Measurements from ENCODE around the gene PSAT1.

Gene PSAT1

GRCh38 chr9:78368236-78368635 lies 71.3 kb downstream of the PSAT1 start:
- Histone ChIP-seq H3K4me3 (ENCODE audit: extremely low read depth, insufficient read depth, low read length, poor library complexity, severe bottlenecking) (no peak overlapping the region), H3K36me3 (ENCODE audit: control insufficient read depth, insufficient read depth, low read length) (no peaks in the 10 kb centered on the region), H3K4me1 (ENCODE audit: control insufficient read depth, insufficient read depth, low read length, poor library complexity, severe bottlenecking) (no peaks in the 10 kb centered on the region), H3K9me3 (ENCODE audit: control insufficient read depth, low read length) (no peaks in the 10 kb centered on the region), H3K27ac (ENCODE audit: low read depth, low read length, severe bottlenecking) (no peak overlapping the region)
- 87 to 98% methylated on average over 6 of the region's 6 CpGs for WGBS, 2 experiments (ENCODE audit: insufficient coverage in 2 of 2)

GRCh38 chr9:78369639-78370219 lies 72.8 kb downstream of the PSAT1 start:
- H3K36me3 ChIP-seq (ENCODE audit: control insufficient read depth, insufficient read depth, low read length), result no peaks in the 10 kb centered on the region
- H3K9me3 ChIP-seq (ENCODE audit: control insufficient read depth, low read length), result no peaks in the 10 kb centered on the region
- 44 to 61% methylated on average over 5 to 7 of the region's 8 CpGs for WGBS, 2 experiments (ENCODE audit: insufficient coverage in 2 of 2)
- H3K4me3 ChIP-seq (ENCODE audit: extremely low read depth, insufficient read depth, low read length, poor library complexity, severe bottlenecking), result no peak overlapping the region
- H3K4me1 ChIP-seq (ENCODE audit: control insufficient read depth, insufficient read depth, low read length, poor library complexity, severe bottlenecking), result no peaks in the 10 kb centered on the region
- no peak overlapping the region for H3K27ac ChIP-seq (ENCODE audit: low read depth, low read length, severe bottlenecking)

- Histone ChIP-seq H3K4me1 (ENCODE audit: control insufficient read depth, insufficient read depth, low read length, poor library complexity, severe bottlenecking) (no peaks in the 10 kb centered on the region), H3K9me3 (ENCODE audit: control insufficient read depth, low read length) (no peaks in the 10 kb centered on the region), H3K4me3 (ENCODE audit: extremely low read depth, insufficient read depth, low read length, poor library complexity, severe bottlenecking) (no peak overlapping the region), H3K36me3 (ENCODE audit: control insufficient read depth, insufficient read depth, low read length) (no peaks in the 10 kb centered on the region), H3K27ac (ENCODE audit: low read depth, low read length, severe bottlenecking) (no peak overlapping the region)
- WGBS, 2 experiments (ENCODE audit: insufficient coverage in 2 of 2), result 98% methylated on average over 6 to 7 of the region's 7 CpGs
Observed at GRCh38 chr9:78370991-78371390, 74.1 kb downstream of the PSAT1 start.

- Histone ChIP-seq H3K9me3 (ENCODE audit: control insufficient read depth, low read length) (no peaks in the 10 kb centered on the region), H3K27ac (ENCODE audit: low read depth, low read length, severe bottlenecking) (no peak overlapping the region), H3K36me3 (ENCODE audit: control insufficient read depth, insufficient read depth, low read length) (no peaks in the 10 kb centered on the region), H3K4me3 (ENCODE audit: extremely low read depth, insufficient read depth, low read length, poor library complexity, severe bottlenecking) (no peak overlapping the region), H3K4me1 (ENCODE audit: control insufficient read depth, insufficient read depth, low read length, poor library complexity, severe bottlenecking) (no peaks in the 10 kb centered on the region)
- 85 to 94% methylated on average over 4 to 7 of the region's 7 CpGs for WGBS, 2 experiments (ENCODE audit: insufficient coverage in 2 of 2)
Observed at GRCh38 chr9:78371981-78372380, 75.1 kb downstream of the PSAT1 start.
